HTR-8/SVneo (cell line): ENCODE data around the gene ZNF592.

Experiments
- DNase-seq: peaks from one replicate; pipeline ENCODE4 v3.0.0; 2011; ENCODE audit warnings: low spot score, mixed read lengths; ENCODE audit not compliant: insufficient read length
- FAIRE-seq: peaks from 2 replicates; lab custom pipeline; 2011; peaks lifted over from hg19 to GRCh38; lab: Jason Lieb, UNC

The ZNF592 gene

GRCh38 chr15:84799511-84800187 lies 51.3 kb downstream of the ZNF592 start:
- DNase-seq (no peak), FAIRE-seq (no peak)

GRCh38 chr15:84800365-84800806 lies 52.0 kb downstream of the ZNF592 start:
- FAIRE-seq: no peak

GRCh38 chr15:84804005-84804900 lies 55.9 kb downstream of the ZNF592 start:
- FAIRE-seq: no peak
- no peak for DNase-seq

More at GRCh38 chr15:84800365-84800806, 52.0 kb downstream of the ZNF592 start:
- DNase-seq: no peak

GRCh38 chr15:84805221-84805620 lies 56.8 kb downstream of the ZNF592 start:
- FAIRE-seq (no peak), DNase-seq (no peak)

GRCh38 chr15:84807228-84807627 lies 58.8 kb downstream of the ZNF592 start:
- FAIRE-seq (no peak), DNase-seq (no peak)

GRCh38 chr15:84810073-84810840 lies 61.9 kb downstream of the ZNF592 start:
- no peak for FAIRE-seq
- no peak for DNase-seq

- FAIRE-seq (no peak), DNase-seq (no peak)
Measured at GRCh38 chr15:84811151-84811550, 62.8 kb downstream of the ZNF592 start.

GRCh38 chr15:84811828-84812227 lies 63.4 kb downstream of the ZNF592 start:
- DNase-seq (no peak), FAIRE-seq (no peak)

GRCh38 chr15:84812842-84813241 lies 64.5 kb downstream of the ZNF592 start:
- no peak for FAIRE-seq

GRCh38 chr15:84813435-84813834 lies 65.0 kb downstream of the ZNF592 start:
- DNase-seq (no peak), FAIRE-seq (no peak)

More at GRCh38 chr15:84812842-84813241, 64.5 kb downstream of the ZNF592 start:
- no peak for DNase-seq

- no peak for FAIRE-seq
- DNase-seq: no peak
Measured at GRCh38 chr15:84813931-84814330, 65.5 kb downstream of the ZNF592 start.

GRCh38 chr15:84814916-84815315 lies 66.5 kb downstream of the ZNF592 start:
- no peak for FAIRE-seq
- no peak for DNase-seq

GRCh38 chr15:84816694-84817465 lies 68.5 kb downstream of the ZNF592 start, which contains the start of gene ALPK3:
Gene ALPK3 (plus strand): TSS chr15:84817356. CDS start chr15:84817453, 97 bp downstream.
- no peak for FAIRE-seq
- DNase-seq: no peak

GRCh38 chr15:84817466-84818081 lies 69.2 kb downstream of the ZNF592 start:
- DNase-seq (no peak), FAIRE-seq (no peak)

- FAIRE-seq: peak; percentile 16
- DNase-seq: no peak
Measured at GRCh38 chr15:84818261-84819131, 70.1 kb downstream of the ZNF592 start.

GRCh38 chr15:84819291-84819768 lies 70.9 kb downstream of the ZNF592 start:
- DNase-seq (no peak), FAIRE-seq (no peak)

GRCh38 chr15:84819791-84820190 lies 71.4 kb downstream of the ZNF592 start:
- DNase-seq (no peak), FAIRE-seq (no peak)

- no peak for DNase-seq
- no peak for FAIRE-seq
Measured at GRCh38 chr15:84821501-84822021, 73.2 kb downstream of the ZNF592 start.
